Colonic mucosa (tissue), 4 donors: ENCODE data around the gene PHOX2A. TPM values are rescaled to one million over a fixed set of nuclear protein-coding genes. Genes with fewer than 3 reads are reported as not detected.

Experiments
- DNase-seq: peaks from one replicate; pipeline ENCODE4 v3.0.0-alpha.2; 2020
- H3K27ac ChIP-seq: fragments of 200-600 bp; one replicate; pipeline ENCODE4 v1.8.0; 2021
- H3K27me3 ChIP-seq: fragments of 200-600 bp; one replicate; pipeline ENCODE4 v1.8.0; 2021
- H3K36me3 ChIP-seq: fragments of 200-600 bp; one replicate; pipeline ENCODE4 v1.8.0; 2021
- H3K4me1 ChIP-seq: fragments of 200-600 bp; one replicate; pipeline ENCODE4 v1.8.0; 2021; ENCODE audit warnings: mild to moderate bottlenecking
- H3K4me3 ChIP-seq: fragments of 200-600 bp; one replicate; pipeline ENCODE4 v1.8.0; 2021
- H3K9ac ChIP-seq, 2 donors: one replicate each; pipeline ENCODE4 v1.7.0; 2013; ENCODE audit warnings: control low read depth in 2 of 2, low read depth in 2 of 2, low read length in 2 of 2
- H3K9me3 ChIP-seq: fragments of 200-600 bp; one replicate; pipeline ENCODE4 v1.8.0; 2021
- CTCF ChIP-seq: fragments of 200-600 bp; IDR thresholded peaks from one replicate; pipeline ENCODE4 v1.8.0; 2022; ENCODE audit warnings: antibody characterized with exemption, mild to moderate bottlenecking
- intact Hi-C: fragments of 100-400 bp; cut with DNase I; formaldehyde crosslinking; loops from one replicate; pipeline ENCODE4 v1.14.1; 2022
- total RNA-seq, 2 donors: library from RNA; stranded (reverse); fragmentation: NEBNext Ultra II Directional in 1 of 2; extraction: Animal tissue kit (Norgen Biotek cat#: 25700) in 1 of 2; gene quantifications; one replicate each; pipeline ENCODE4 v1.2.1, GENCODE V29; 2021
- donor health status: healthy.
- donor health status: DM: no; HTN: no; CAD: no.
- donor health status: DM: no; HTN: no; CAD: no.

Gene PHOX2A
- total RNA-seq, 2 donors from 2014 or later: 0.27 to 0.37 TPM

GRCh38 chr11:72233773-72234513 is 10.0 kb downstream of the PHOX2A start:
- Histone ChIP-seq H3K9ac (no peak overlapping the region), H3K36me3 (peaks cover 48% of the 10 kb centered on the region), H3K27me3 (no peaks in the 10 kb centered on the region), H3K4me3 (no peak overlapping the region), H3K9me3 (no peaks in the 10 kb centered on the region), H3K27ac (no peak overlapping the region), H3K4me1 (no peaks in the 10 kb centered on the region)
- no peak for TF ChIP-seq CTCF
- DNase-seq: no peak
- intact Hi-C loops: no loop called here

GRCh38 chr11:72233056-72233772 is 10.8 kb downstream of the PHOX2A start:
- TF ChIP-seq CTCF: no peak
- Histone ChIP-seq H3K9me3 (no peaks in the 10 kb centered on the region), H3K27ac (no peak overlapping the region), H3K27me3 (no peaks in the 10 kb centered on the region), H3K4me1 (no peaks in the 10 kb centered on the region), H3K4me3 (no peak overlapping the region), H3K9ac (no peak overlapping the region), H3K36me3 (peaks cover 51% of the 10 kb centered on the region)
- DNase-seq: no peak
- intact Hi-C loops: no loop called here

GRCh38 chr11:72232260-72233055 is 11.5 kb downstream of the PHOX2A start:
- peaks cover 51% of the 10 kb centered on the region for H3K36me3 ChIP-seq
- no peaks in the 10 kb centered on the region for H3K4me1 ChIP-seq
- no peaks in the 10 kb centered on the region for H3K9me3 ChIP-seq
- H3K27ac ChIP-seq: no peak overlapping the region
- no peaks in the 10 kb centered on the region for H3K27me3 ChIP-seq
- no peak overlapping the region for H3K4me3 ChIP-seq
- no peak for DNase-seq
- TF ChIP-seq CTCF: no peak
- intact Hi-C loops: no loop called here
- no peak overlapping the region for H3K9ac ChIP-seq

- no peak for DNase-seq
- Histone ChIP-seq H3K4me1 (no peaks in the 10 kb centered on the region), H3K4me3 (no peak overlapping the region), H3K9me3 (no peaks in the 10 kb centered on the region), H3K27me3 (no peaks in the 10 kb centered on the region), H3K9ac (no peak overlapping the region), H3K27ac (no peak overlapping the region), H3K36me3 (peaks cover 44% of the 10 kb centered on the region)
- no peak for TF ChIP-seq CTCF
- intact Hi-C loops: no loop called here
Measured at GRCh38 chr11:72231396-72232259, 12.3 kb downstream of the PHOX2A start.
